RCC 7860 (cell line): ENCODE results near the gene SUSD6.

Source experiments
- DNase-seq: peaks from one replicate; pipeline ENCODE4 v3.0.0-alpha.2; 2015; ENCODE audit warnings: low spot score
- FAIRE-seq: peaks from 2 replicates; lab custom pipeline; 2012; peaks lifted over from hg19 to GRCh38; lab: Jason Lieb, UNC

SUSD6 gene

DNA sequence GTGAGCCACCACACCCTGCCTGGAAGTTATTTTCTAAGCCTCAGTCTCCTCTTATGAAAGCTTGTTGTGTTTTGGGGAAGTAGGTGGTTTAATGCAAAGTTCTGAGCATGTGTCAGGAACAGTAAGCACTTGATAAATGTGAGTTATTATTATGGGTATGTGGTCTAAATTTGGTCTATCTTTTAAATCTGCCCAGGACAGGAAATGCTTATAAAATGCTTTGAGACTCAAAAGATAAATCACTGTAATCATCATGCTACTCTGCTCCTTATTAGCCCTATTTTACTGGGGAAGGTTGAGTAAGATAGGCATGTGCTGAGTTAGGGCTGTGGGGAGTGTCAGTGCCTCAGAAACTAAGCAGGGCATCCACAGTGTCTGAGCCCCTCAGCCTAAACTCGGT, 142.5 kb downstream of the SUSD6 start:
- FAIRE-seq, result no peak
- DNase-seq, result no peak

DNA sequence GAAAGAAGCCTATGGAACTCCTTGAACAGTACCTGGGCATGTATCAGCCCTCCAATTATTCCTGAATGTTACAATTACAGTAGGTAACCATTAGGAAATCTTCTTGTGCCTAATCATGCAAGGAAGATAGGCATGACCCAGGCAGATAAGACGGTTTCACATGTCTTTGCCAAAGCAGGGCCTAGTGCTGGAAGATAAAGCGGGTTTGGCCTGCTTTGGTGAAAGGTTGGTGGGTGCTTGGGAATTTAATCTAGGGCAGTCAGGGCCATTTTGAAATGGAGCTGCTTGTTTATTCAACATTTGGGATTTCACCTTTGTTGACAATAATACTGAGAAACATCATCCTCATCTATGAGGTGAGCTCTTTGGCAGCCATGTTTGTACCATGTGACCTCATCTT, 143.1 kb downstream of the SUSD6 start:
- FAIRE-seq, result no peak
- DNase-seq, result no peak

DNA sequence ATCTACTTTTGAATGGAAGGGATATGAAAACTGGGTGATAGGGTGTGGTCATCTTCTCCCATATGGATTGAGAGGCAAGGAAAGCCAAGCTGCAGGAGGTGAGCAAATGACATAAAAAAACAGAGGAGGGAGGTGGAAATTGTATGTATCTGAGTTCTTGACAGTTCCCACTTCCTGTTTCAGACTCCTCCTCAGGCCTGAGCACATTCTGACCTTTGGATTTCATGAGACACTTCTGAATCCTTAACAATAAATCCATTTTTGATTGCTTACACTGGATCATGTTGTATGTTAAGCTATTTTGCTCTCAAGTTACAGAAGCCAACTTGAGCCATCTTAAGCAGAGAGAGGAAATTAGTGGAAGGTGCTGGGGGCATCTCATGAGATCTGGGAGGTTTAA, 143.9 kb downstream of the SUSD6 start:
- no peak for DNase-seq
- FAIRE-seq, result no peak

DNA sequence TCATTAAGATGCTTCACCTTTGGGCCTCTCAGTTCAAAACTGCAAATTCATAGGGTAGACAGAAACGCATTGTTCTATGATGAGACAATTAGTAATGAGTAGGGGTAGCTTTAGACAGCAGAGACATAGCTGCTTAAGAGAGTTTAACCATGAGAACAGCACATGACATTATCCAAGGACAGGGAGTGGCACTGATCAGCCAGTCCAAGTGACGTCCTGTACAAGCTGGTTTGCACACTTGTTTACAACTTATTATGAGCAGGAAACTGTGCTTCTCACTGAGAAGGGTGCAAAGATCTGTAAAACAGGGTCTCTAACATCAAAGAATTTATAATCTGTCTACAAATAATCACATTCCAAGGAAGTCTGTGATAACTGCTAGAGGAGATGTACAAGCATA, 144.4 kb downstream of the SUSD6 start:
- DNase-seq (no peak), FAIRE-seq (no peak)

DNA sequence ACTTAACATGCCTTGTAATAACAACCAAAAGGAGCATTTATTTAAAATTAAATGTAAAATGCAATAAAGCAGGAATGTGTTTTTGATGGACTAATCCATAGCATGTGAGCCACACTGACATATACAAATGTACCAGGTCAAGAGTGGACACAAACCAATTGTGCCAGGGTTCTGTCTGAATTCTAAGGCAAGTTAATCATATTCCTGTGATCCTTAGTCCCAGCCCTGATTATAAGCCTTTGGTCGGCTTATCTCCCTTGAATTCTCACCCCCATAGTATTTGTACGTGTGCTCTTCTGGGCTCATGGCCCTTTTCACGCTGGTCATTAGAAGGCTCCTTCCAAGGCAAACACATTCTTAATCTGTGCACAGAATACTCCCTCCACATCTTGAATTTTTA, 144.9 kb downstream of the SUSD6 start:
- DNase-seq (no peak), FAIRE-seq (no peak)

DNA sequence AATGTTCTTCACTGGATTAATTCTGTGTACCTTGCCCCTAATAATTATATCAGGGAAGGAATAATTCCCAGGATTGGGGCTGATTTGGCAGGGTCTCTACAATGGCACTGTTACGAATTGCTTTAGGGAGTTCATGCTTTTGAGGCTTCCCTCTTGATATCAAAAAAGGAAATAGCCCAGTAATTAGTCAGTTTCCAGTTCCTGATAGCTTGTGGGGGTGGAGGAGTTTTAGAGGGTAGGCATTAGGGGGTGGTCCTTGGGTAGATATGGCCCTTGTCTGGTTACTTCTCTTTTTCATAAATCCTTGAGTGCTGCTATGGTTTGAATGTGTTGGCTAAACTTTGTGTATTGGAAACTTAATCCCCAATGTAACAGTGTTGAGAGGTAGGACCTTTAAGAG, 149.4 kb downstream of the SUSD6 start:
- DNase-seq (no peak), FAIRE-seq (no peak)

DNA sequence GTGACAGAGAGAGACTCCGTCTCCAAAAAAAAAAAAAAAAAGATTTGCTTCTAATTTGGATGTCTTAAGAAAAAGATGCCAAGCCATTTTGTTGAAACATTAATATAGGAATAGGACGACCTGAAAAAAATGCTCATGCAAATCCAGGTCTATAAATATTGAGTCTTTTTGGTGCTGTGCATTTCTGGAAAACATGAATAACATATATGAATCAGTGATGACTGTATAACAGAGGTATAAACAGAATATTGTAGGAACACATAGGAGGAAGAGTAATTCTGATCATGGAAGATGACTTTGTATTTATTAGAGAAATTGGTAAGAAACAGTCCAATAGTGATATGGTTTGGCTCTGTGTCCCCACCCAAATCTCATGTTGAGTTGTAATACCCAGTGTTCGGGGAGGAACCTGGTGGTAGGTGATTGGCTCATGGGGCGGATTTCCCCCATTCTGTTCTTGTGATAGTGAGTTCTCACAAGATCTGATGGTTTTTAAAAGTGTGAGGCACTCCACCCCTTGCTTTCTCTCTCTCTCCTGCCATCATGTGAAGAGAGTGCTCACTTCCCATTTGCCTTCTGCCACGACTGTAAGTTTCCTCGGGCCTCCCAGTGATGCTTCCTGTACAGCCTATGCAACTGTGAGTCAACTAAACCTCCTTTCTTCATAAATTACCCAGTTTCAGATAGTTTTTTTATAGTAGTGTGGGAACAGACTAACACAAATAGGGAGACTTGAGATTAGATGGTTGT, 152.5 kb downstream of the SUSD6 start:
- FAIRE-seq (no peak), DNase-seq (no peak)
